Measurements from ENCODE around the gene RALGPS1. TPM values are rescaled to one million over a fixed set of nuclear protein-coding genes. Genes with fewer than 3 reads are reported as not detected.

Gene RALGPS1
- total RNA-seq, 2 experiments from 2014 or later, result 1.9 to 2.2 TPM

DNA sequence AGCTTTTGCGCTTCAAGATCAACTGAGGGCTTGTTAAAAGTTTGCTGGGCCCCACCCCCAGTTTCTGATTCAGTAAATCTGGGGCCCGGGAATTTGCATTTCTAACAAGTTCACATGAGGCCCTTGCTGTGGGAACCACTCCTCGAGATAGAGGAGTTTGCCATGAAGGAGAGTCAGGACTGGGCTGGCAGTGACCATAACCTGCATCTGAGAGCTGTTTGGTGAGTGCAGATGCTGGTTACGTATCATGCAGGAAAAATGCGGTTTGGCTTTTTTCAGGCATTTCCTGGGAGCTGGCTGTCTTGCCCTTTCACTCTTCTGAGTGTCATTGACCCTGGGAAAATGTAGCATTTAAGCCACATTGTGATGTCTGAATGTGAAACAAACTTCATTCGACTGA is 217.3 kb downstream of the RALGPS1 start:
- no peaks in the 10 kb centered on the region for H3K27me3 Mint-ChIP-seq
- POLR2A ChIA-PET, result interaction anchor here (0.6 to 0.9 kb wide), 2 partner anchors 9 to 83 kb away, joined by 3 read pairs; no protein-coding TSS in a partner anchor
- DNase-seq (no peak), ATAC-seq (no peak)
- H3K4me3 Mint-ChIP-seq, result no peak overlapping the region
- no peak overlapping the region for H3K27ac Mint-ChIP-seq
- no peaks in the 10 kb centered on the region for H3K9me3 Mint-ChIP-seq
- no peaks in the 10 kb centered on the region for H3K4me1 Mint-ChIP-seq (ENCODE audit: low read depth)
- CTCF ChIA-PET, result interaction anchor here (0.8 kb wide), 1 partner anchor 27 kb away, joined by 3 read pairs; no protein-coding TSS in a partner anchor
- no peaks in the 10 kb centered on the region for H3K36me3 Mint-ChIP-seq (ENCODE audit: low read depth)
- intact Hi-C loops (cut with micrococcal nuclease), result no loop called here
- TF ChIP-seq CTCF (IDR thresholded peaks at IDR 0.05), result no peak

GRCh38 chr9:127132375-127132774 is 217.8 kb downstream of the RALGPS1 start:
- no peaks in the 10 kb centered on the region for H3K27me3 Mint-ChIP-seq
- DNase-seq (no peak), ATAC-seq (no peak)
- no peak overlapping the region for H3K27ac Mint-ChIP-seq
- no peaks in the 10 kb centered on the region for H3K4me1 Mint-ChIP-seq (ENCODE audit: low read depth)
- no peaks in the 10 kb centered on the region for H3K9me3 Mint-ChIP-seq
- intact Hi-C loops (cut with micrococcal nuclease), result no loop called here
- no peak for TF ChIP-seq CTCF (IDR thresholded peaks at IDR 0.05)
- ChIA-PET POLR2A (interaction anchor here (0.9 kb wide), 1 partner anchor 8 kb away, joined by 3 read pairs; no protein-coding TSS in a partner anchor), CTCF (no interaction called here)
- no peak overlapping the region for H3K4me3 Mint-ChIP-seq
- no peaks in the 10 kb centered on the region for H3K36me3 Mint-ChIP-seq (ENCODE audit: low read depth)

DNA sequence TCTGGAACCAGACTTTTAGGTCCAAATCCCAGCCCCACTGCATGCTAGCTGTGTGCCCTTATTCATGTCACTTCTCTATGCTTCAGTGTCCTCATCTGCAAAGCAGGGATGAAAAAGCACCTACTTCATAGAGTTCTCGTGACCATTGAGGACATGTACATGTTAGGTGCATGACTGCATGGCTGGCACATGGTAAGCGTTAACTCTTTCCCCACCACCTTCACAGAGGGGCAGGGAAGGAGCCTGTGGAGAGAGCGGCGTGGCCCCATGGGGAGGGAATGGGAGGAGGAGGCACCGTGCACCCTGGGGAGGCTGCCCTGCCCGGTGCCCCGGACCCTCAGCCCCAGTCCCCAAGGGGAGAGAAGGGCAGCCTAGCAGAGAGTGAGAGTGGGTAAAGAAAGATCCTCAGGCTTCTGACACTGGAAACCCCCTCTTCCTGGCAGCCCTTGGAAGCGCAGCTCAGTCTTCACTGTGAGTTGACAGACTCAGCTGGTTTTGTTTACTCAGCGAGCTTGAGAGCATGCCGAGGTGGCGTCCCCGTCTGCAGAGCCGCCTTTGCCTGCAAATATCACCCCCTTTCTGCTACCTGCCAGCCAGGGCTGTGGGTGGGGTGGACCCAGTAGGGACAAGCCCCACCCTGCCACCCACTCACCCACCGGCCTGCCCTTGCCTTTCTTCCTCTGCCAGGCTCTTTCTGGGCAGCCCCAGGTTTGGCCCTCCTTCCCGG is 218.5 kb downstream of the RALGPS1 start:
- TF ChIP-seq CTCF (IDR thresholded peaks at IDR 0.05), result no peak
- no peaks in the 10 kb centered on the region for H3K9me3 Mint-ChIP-seq
- CTCF ChIA-PET, result no interaction called here
- no peaks in the 10 kb centered on the region for H3K4me1 Mint-ChIP-seq (ENCODE audit: low read depth)
- intact Hi-C loops (cut with micrococcal nuclease), result no loop called here
- no peak overlapping the region for H3K4me3 Mint-ChIP-seq
- no peak overlapping the region for H3K27ac Mint-ChIP-seq
- DNase-seq (no peak), ATAC-seq (no peak)
- no peaks in the 10 kb centered on the region for H3K27me3 Mint-ChIP-seq
- no peaks in the 10 kb centered on the region for H3K36me3 Mint-ChIP-seq (ENCODE audit: low read depth)
- POLR2A ChIA-PET, result no interaction called here

- CTCF ChIA-PET, result interaction anchor here (1.6 kb wide), 1 partner anchor 168 kb away, joined by 4 read pairs; no protein-coding TSS in a partner anchor
- H3K4me3 Mint-ChIP-seq, result no peak overlapping the region
- no peak for ATAC-seq
- no peaks in the 10 kb centered on the region for H3K36me3 Mint-ChIP-seq (ENCODE audit: low read depth)
- H3K27me3 Mint-ChIP-seq, result no peaks in the 10 kb centered on the region
- no peaks in the 10 kb centered on the region for H3K4me1 Mint-ChIP-seq (ENCODE audit: low read depth)
- H3K27ac Mint-ChIP-seq, result no peak overlapping the region
- POLR2A ChIA-PET, result interaction anchor here (0.6 kb wide), 1 partner anchor 114 kb away, joined by 3 read pairs; no protein-coding TSS in a partner anchor
- intact Hi-C loops (cut with micrococcal nuclease), result no loop called here
- no peak for DNase-seq
- no peak for TF ChIP-seq CTCF (IDR thresholded peaks at IDR 0.05)
- no peaks in the 10 kb centered on the region for H3K9me3 Mint-ChIP-seq
Observed at GRCh38 chr9:127133739-127134167, 219.2 kb downstream of the RALGPS1 start.

GRCh38 chr9:127135056-127135745 is 220.6 kb downstream of the RALGPS1 start:
- no peak for TF ChIP-seq CTCF (IDR thresholded peaks at IDR 0.05)
- no peaks in the 10 kb centered on the region for H3K36me3 Mint-ChIP-seq (ENCODE audit: low read depth)
- no peak overlapping the region for H3K4me3 Mint-ChIP-seq
- no peak overlapping the region for H3K27ac Mint-ChIP-seq
- no peaks in the 10 kb centered on the region for H3K4me1 Mint-ChIP-seq (ENCODE audit: low read depth)
- ATAC-seq (no peak), DNase-seq (no peak)
- intact Hi-C loops (cut with micrococcal nuclease), result no loop called here
- H3K9me3 Mint-ChIP-seq, result no peaks in the 10 kb centered on the region
- POLR2A ChIA-PET, result no interaction called here
- H3K27me3 Mint-ChIP-seq, result no peaks in the 10 kb centered on the region
- CTCF ChIA-PET, result interaction anchor here (1.6 kb wide), 1 partner anchor 170 kb away, joined by 4 read pairs; no protein-coding TSS in a partner anchor
